Measurements from ENCODE around the gene CARD8. TPM values are rescaled to one million over a fixed set of nuclear protein-coding genes. Genes with fewer than 3 reads are reported as not detected.
A peak's percentile ranks its signal among the peaks of the same experiment; 100 is the strongest.

CARD8 gene
- total RNA-seq, 2 experiments from 2014 or later: 109 TPM

GRCh38 chr19:48190288-48190884, 65.3 kb downstream of the CARD8 start:
- H3K27me3 Mint-ChIP-seq: no peaks in the 10 kb centered on the region
- TF ChIP-seq CTCF (IDR thresholded peaks at IDR 0.05): peak; percentile 28
- peaks cover 11% of the 10 kb centered on the region for H3K4me1 Mint-ChIP-seq (ENCODE audit: low read depth)
- POLR2A ChIA-PET: interaction anchor here (0.9 to 1.4 kb wide), 3 partner anchors 12 to 70 kb away, joined by 3 to 9 read pairs (median 4); no protein-coding TSS in a partner anchor
- no peak overlapping the region for H3K4me3 Mint-ChIP-seq
- CTCF ChIA-PET: interaction anchor here (0.6 to 2.5 kb wide), 5 partner anchors 13 to 70 kb away, joined by 3 to 20 read pairs (median 3); no protein-coding TSS in a partner anchor
- ATAC-seq: peak; percentile 89
- intact Hi-C loops (cut with micrococcal nuclease): no loop called here
- H3K36me3 Mint-ChIP-seq (ENCODE audit: low read depth): peaks cover 24% of the 10 kb centered on the region
- no peaks in the 10 kb centered on the region for H3K9me3 Mint-ChIP-seq
- peak overlapping the region; percentile 32 for H3K27ac Mint-ChIP-seq
- DNase-seq: peak; percentile 83

- TF ChIP-seq CTCF (IDR thresholded peaks at IDR 0.05): no peak
- Mint-ChIP-seq H3K27ac (no peak overlapping the region), H3K27me3 (no peaks in the 10 kb centered on the region), H3K36me3 (ENCODE audit: low read depth) (peaks cover 36% of the 10 kb centered on the region), H3K4me1 (ENCODE audit: low read depth) (peaks cover 11% of the 10 kb centered on the region), H3K9me3 (peaks cover 4% of the 10 kb centered on the region), H3K4me3 (no peak overlapping the region)
- CTCF ChIA-PET: no interaction called here
- intact Hi-C loops (cut with micrococcal nuclease): no loop called here
- ATAC-seq: no peak
- POLR2A ChIA-PET: interaction anchor here (0.5 kb wide), 1 partner anchor 61 kb away, joined by 3 read pairs; no protein-coding TSS in a partner anchor
- no peak for DNase-seq
These were observed 69.1 kb downstream of the CARD8 start for GRCh38 chr19:48186541-48186991.

GRCh38 chr19:48186015-48186414, 69.7 kb downstream of the CARD8 start:
- no peak overlapping the region for H3K27ac Mint-ChIP-seq
- intact Hi-C loops (cut with micrococcal nuclease): no loop called here
- no peak for DNase-seq
- TF ChIP-seq CTCF (IDR thresholded peaks at IDR 0.05): no peak
- peaks cover 10% of the 10 kb centered on the region for H3K4me1 Mint-ChIP-seq (ENCODE audit: low read depth)
- ChIA-PET POLR2A (interaction anchor here (1.1 to 2.8 kb wide), 3 partner anchors 12 to 17 kb away, joined by 3 to 9 read pairs (median 9); no protein-coding TSS in a partner anchor), CTCF (interaction anchor here (1.3 kb wide), 1 partner anchor 29 kb away, joined by 3 read pairs; no protein-coding TSS in a partner anchor)
- no peaks in the 10 kb centered on the region for H3K27me3 Mint-ChIP-seq
- no peak overlapping the region for H3K4me3 Mint-ChIP-seq
- peaks cover 39% of the 10 kb centered on the region for H3K36me3 Mint-ChIP-seq (ENCODE audit: low read depth)
- no peak for ATAC-seq
- H3K9me3 Mint-ChIP-seq: peaks cover 8% of the 10 kb centered on the region

GRCh38 chr19:48183356-48183755, 72.4 kb downstream of the CARD8 start:
- TF ChIP-seq CTCF (IDR thresholded peaks at IDR 0.05): no peak
- intact Hi-C loops (cut with micrococcal nuclease): no loop called here
- peaks cover 11% of the 10 kb centered on the region for H3K9me3 Mint-ChIP-seq
- H3K4me1 Mint-ChIP-seq (ENCODE audit: low read depth): no peaks in the 10 kb centered on the region
- DNase-seq (no peak), ATAC-seq (peak; percentile 10)
- peaks cover 38% of the 10 kb centered on the region for H3K36me3 Mint-ChIP-seq (ENCODE audit: low read depth)
- no peaks in the 10 kb centered on the region for H3K27me3 Mint-ChIP-seq
- CTCF ChIA-PET: interaction anchor here (1.5 kb wide), 1 partner anchor 76 kb away, joined by 3 read pairs; no protein-coding TSS in a partner anchor
- POLR2A ChIA-PET: interaction anchor here (1.2 to 2.8 kb wide), 2 partner anchors 9 to 22 kb away, joined by 3 to 9 read pairs; no protein-coding TSS in a partner anchor
- no peak overlapping the region for H3K27ac Mint-ChIP-seq
- H3K4me3 Mint-ChIP-seq: no peak overlapping the region

GRCh38 chr19:48182434-48182833, 73.3 kb downstream of the CARD8 start:
- H3K27ac Mint-ChIP-seq: no peak overlapping the region
- DNase-seq: no peak
- TF ChIP-seq CTCF (IDR thresholded peaks at IDR 0.05): no peak
- no peak overlapping the region for H3K4me3 Mint-ChIP-seq
- H3K27me3 Mint-ChIP-seq: no peaks in the 10 kb centered on the region
- POLR2A ChIA-PET: no interaction called here
- no peaks in the 10 kb centered on the region for H3K4me1 Mint-ChIP-seq (ENCODE audit: low read depth)
- ATAC-seq: no peak
- H3K9me3 Mint-ChIP-seq: peaks cover 11% of the 10 kb centered on the region
- H3K36me3 Mint-ChIP-seq (ENCODE audit: low read depth): peaks cover 34% of the 10 kb centered on the region
- intact Hi-C loops (cut with micrococcal nuclease): no loop called here
- CTCF ChIA-PET: no interaction called here

Data from activated CD8-positive, alpha-beta T cell treated with anti-CD3 and anti-CD28 coated beads for 36 hours (primary cell).